Stimulated activated CD4-positive, alpha-beta T cell treated with anti-CD3 and anti-CD28 coated beads, Interleukin-1b, Interleukin-23, amount 100 ng/mL, for 4 hours (primary cell): ENCODE data around the gene INKA2.

Experiments
- DNase-seq, 2 donors: peaks; one replicate each; pipeline ENCODE4 v3.0.0-alpha.2; 2020; ENCODE audit warnings: low read depth in 2 of 2

INKA2 gene

GRCh38 chr1:111733183-111733991, 5.8 kb downstream of the INKA2 start:
- no peak for DNase-seq

GRCh38 chr1:111732718-111733117, 6.5 kb downstream of the INKA2 start:
- DNase-seq, result no peak

GRCh38 chr1:111731956-111732355, 7.2 kb downstream of the INKA2 start:
- no peak for DNase-seq

- no peak for DNase-seq
Observed at GRCh38 chr1:111730706-111731105, 8.5 kb downstream of the INKA2 start.

GRCh38 chr1:111729946-111730681, 9.1 kb downstream of the INKA2 start:
- no peak for DNase-seq

- no peak for DNase-seq
Observed at GRCh38 chr1:111729271-111729921, 9.8 kb downstream of the INKA2 start.

GRCh38 chr1:111727056-111727455, 12.1 kb downstream of the INKA2 start:
- DNase-seq, result no peak

GRCh38 chr1:111725192-111725591, 14.0 kb downstream of the INKA2 start:
- no peak for DNase-seq

- no peak for DNase-seq
Observed at GRCh38 chr1:111723871-111724270, 15.3 kb downstream of the INKA2 start.

- no peak for DNase-seq
Observed at GRCh38 chr1:111723091-111723806, 15.9 kb downstream of the INKA2 start.

GRCh38 chr1:111720977-111721786, 18.0 kb downstream of the INKA2 start:
- DNase-seq, result no peak

GRCh38 chr1:111720274-111720976, 18.8 kb downstream of the INKA2 start:
- DNase-seq, result no peak

- no peak for DNase-seq
Observed at GRCh38 chr1:111719674-111720132, 19.5 kb downstream of the INKA2 start.

- DNase-seq, result no peak
Observed at GRCh38 chr1:111719135-111719534, 20.1 kb downstream of the INKA2 start.

- DNase-seq, result no peak
Observed at GRCh38 chr1:111717450-111717849, 21.7 kb downstream of the INKA2 start.

GRCh38 chr1:111716333-111716732, 22.9 kb downstream of the INKA2 start:
- DNase-seq, result no peak

- no peak for DNase-seq
Observed at GRCh38 chr1:111709986-111710385, 29.2 kb downstream of the INKA2 start.

GRCh38 chr1:111707906-111708305, 31.3 kb downstream of the INKA2 start:
- no peak for DNase-seq

- DNase-seq, result no peak
Observed at GRCh38 chr1:111706921-111707320, 32.3 kb downstream of the INKA2 start.

- no peak for DNase-seq
Observed at GRCh38 chr1:111705841-111706240, 33.4 kb downstream of the INKA2 start.
